ENCODE results near the gene SS18L1.
"Not testable (repeated sequence)": the region's sequence is repeated elsewhere in the genome, so short reads cannot be mapped to it uniquely, and the experiment has no call there.

Gene SS18L1, protein sequence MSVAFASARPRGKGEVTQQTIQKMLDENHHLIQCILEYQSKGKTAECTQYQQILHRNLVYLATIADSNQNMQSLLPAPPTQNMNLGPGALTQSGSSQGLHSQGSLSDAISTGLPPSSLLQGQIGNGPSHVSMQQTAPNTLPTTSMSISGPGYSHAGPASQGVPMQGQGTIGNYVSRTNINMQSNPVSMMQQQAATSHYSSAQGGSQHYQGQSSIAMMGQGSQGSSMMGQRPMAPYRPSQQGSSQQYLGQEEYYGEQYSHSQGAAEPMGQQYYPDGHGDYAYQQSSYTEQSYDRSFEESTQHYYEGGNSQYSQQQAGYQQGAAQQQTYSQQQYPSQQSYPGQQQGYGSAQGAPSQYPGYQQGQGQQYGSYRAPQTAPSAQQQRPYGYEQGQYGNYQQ

DNA sequence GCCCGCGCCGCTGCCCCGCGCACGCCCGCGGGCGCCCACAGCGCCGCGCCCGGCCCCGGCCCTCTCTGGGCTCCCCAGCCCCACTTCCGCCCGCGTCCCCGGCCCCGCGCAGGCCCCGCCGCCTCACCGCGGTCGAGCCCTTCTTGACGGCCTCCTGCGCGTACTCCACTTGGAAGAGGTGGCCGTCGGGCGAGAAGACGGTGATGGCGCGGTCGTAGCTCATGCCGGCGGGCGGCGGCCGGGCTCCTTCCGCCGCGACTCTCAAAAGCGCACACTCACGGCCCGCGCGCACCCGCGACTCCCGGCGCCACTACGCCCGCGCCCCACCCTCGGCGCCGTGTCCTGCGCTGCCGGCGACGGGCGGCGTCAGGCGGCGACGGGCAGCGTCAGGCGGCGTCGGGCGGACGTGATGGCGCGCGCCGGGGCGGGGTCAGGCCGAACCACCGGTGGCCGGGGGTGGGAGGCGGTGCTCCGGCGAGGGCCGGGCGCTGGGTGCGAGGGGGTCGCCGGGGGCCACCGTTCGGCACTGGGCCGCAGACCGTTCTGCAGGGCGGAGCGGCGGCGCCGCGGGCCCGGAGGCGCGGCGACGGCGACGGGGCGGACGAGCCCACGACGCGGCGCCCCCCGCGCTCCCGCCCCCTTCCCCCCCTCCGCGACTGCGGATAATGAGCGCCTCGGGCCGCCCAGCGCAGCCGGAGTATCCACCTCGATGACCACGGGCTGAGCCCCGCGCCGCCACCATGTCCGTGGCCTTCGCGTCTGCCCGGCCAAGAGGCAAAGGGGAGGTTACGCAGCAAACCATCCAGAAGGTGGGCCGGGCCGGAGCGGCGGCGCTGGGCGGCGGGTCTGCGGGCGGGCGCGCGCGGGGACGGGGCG, at the start of gene SS18L1, which contains the start of gene PSMA7:
Gene SS18L1, plus strand, starts transcription at position 689 of the 876 bp plus-strand sequence. Its CDS starts 52 bp downstream, at position 741.
Gene PSMA7, minus strand, starts transcription at position 314 of the 876 bp plus-strand sequence. Its CDS starts 91 bp downstream, at position 223.
- DNase-seq, result peak; percentile 84

- no peak for DNase-seq
Observed at GRCh38 chr20:62096421-62097380, 46.9 kb upstream of the SS18L1 start.

DNA sequence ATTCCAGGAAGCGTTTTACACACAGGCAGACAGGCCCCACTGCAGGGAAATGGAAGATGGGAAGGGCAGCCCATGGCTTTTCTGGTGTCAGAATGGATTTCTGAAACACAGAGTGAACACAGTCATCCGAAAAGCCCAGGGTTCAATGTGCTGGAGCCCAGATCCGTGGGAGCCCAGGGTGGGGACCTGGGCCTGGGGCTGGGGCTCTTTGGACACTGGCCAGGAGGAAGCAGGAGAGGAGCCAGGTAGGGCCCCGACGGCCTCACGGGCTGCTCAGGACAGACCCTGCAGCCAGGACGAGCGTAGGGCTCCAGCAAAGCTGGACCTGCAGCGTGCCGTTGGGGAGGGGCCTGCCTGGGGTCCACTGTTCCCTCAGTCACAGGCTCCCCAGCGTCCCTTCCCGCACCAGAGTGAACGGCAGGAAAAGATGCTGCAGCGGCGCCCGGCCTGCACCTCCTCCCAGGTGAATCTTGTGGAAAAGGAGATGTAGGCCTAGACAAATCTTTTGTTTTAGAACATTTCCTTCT, 45.6 kb upstream of the SS18L1 start:
- DNase-seq, result no peak

- no peak for DNase-seq
Observed at GRCh38 chr20:62101078-62101477, 42.5 kb upstream of the SS18L1 start.

DNA sequence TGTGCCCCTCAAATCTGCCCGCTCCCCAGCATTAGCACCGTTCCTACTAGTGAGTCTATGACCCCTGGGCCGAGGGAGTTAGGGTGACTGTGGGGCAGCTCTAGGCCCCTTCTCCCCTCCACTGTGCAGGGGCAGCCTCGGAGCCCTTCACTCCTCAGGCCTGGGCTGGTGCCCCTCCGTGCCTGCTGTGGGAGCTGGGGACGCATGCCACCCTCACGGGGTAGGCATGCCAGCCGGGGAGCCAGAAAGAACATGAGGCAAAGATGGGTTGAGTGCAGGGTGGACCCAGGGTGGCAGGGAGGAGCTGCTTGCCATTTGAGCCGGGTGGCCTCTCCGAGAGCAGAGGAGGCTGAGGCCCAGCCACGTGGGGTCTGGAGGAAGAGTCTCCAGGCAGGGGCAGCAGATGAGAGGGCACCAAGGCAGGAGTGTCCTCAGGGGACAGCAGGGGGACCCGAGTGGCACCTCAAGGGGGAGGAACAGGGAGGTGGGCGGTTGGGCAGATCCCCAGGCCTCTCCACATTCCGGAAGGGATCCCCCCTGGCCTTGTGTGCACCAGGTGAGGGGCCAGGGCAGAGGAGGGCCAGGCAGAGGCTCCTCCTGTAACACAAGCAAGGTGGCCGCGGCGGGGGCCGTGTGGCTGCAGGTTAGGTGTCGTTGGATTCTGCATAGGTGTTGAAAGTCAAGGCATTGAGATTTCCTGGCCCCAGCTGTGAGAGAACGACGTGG, 39.9 kb upstream of the SS18L1 start:
- no peak for DNase-seq

GRCh38 chr20:62104234-62104789, 39.3 kb upstream of the SS18L1 start:
- DNase-seq, result no peak

- DNase-seq, result no peak
Observed at GRCh38 chr20:62104791-62105345, 38.7 kb upstream of the SS18L1 start.

DNA sequence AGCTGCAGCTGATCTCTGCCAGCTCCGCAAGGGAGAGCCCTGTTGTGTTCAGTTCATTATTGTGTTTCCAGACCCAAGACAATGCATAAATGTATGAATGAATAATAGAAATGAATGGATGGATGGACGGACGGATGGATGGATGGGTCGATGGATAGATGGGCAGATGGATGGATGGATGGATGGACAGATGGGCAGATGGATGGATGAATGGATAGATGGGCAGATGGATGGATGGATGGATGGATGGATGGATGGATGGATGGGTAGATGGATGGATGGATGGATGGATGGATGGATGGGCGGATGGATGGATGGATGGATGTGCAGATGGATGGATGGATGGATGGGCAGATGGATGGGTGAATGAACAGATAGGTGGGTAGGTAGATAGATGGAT, 38.0 kb upstream of the SS18L1 start:
- DNase-seq, result no peak

- DNase-seq, result no peak
Observed at GRCh38 chr20:62111148-62111547, 32.4 kb upstream of the SS18L1 start.

GRCh38 chr20:62112368-62112767, 31.2 kb upstream of the SS18L1 start:
- no peak for DNase-seq

DNA sequence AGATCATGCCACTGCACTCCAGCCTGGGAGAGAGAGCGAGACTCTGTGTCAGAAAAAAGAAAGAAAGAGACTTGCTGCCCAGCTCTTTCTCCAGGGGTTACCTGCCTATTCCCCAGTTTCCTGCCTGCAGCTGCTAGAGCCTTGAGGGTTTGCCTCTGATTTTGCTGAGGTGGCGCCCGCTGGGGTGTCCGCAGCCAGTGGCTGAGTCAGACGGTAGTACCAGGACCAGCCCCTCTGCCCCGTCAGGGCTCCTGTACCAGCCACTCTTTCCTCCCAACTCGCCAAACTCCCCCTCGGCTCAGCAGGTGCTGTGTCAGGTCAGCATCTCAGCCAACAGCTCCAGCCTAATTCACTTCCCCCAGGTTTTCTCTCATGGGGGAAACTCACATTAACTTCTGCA, 28.7 kb upstream of the SS18L1 start:
- DNase-seq, result no peak

DNA sequence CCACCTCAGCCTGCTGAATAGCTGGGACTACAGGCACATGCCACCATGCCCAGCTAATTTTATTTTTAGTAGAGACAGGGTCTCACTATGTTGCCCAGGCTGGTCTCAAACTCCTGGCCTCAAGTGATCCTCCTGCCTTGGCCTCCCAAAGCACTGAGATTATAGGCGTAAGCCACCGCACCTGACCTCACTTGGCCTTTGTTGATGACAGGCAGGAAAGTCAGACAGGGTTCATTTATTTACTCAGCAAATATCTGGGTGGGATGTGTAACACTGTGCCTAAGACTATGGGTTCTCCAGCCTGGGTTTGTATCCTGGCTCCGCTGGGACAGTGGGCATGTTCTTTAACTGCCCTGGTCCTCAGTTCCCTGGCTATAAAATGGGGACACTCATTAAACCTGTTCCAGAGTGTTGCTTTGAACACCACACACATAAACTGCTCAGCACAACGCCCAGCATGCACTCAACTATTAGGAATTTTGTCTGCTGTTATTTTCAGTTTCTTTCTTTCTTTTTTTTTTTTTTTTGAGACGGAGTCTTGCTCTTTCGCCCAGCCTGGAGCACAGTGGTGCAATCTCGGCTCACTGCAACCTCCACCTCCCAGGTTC, 27.7 kb upstream of the SS18L1 start:
- not testable (repeated sequence) for DNase-seq

GRCh38 chr20:62116558-62117361, 26.8 kb upstream of the SS18L1 start:
- DNase-seq, result no peak

GRCh38 chr20:62117362-62117646, 26.3 kb upstream of the SS18L1 start:
- DNase-seq, result no peak

DNA sequence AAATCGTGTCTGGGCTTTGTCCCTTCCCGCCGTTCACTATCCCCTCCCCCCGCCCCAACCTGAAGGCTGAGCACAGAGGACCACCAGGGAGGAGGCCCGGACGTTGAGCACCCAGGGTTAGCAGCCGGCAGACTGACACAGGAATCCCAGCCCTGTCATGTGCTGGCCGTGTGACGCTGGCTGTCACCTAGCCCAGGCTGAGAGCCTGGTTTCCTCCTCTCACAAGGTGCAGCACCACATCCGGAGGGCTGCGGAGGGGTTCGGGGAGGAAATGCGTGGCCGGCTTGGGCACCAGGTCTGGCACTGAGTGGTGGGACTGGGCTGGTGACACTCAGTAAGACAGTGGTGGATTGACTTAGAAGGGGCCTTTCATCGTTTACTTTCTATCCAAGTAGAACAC, 25.9 kb upstream of the SS18L1 start:
- DNase-seq, result no peak

DNA sequence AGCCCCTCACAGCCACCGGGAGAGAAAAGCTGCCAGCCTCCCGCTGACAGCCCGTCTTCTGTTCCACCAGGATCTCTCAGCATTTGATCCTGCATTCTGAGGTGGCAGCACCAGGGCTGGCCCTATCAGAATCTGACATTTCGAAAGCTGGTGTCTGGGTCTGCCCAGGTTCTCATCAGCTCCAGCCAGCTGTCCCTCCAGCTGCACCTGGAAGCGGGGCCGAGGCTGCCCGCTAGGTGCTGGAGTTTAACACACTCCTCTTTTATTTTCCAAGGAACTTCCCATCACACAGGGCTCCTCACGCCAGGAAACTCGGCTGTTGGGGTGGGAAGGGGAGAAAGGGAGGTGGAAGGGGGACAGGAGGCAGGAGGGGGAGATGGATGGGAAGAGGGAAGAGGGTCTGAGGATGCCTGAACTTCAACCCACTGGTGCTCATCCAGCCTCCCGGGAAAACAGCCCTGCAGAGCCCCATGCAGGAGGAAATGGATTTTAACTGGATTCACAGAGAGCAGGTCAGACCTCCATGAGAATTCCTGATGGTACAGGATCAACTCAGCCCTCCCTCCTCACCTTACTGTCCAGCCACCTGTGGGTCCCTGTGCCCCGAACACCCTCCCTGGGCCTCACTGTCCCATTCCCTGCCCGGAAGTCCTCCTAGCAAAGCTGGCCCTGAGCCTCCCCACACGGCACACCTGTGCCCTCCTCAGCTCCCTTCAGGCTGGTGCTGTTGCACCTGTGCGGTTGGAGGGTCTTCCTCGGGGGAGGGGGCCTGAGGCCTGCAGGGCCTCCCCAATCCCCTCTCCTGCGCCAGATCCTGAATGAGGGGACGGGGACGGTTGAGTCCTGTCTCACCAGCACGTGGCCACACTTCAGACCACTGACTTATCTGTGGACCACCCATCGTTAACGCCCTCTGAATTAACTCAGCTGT, 25.2 kb upstream of the SS18L1 start:
- no peak for DNase-seq

GRCh38 chr20:62119115-62119514, 24.5 kb upstream of the SS18L1 start:
- no peak for DNase-seq

DNA sequence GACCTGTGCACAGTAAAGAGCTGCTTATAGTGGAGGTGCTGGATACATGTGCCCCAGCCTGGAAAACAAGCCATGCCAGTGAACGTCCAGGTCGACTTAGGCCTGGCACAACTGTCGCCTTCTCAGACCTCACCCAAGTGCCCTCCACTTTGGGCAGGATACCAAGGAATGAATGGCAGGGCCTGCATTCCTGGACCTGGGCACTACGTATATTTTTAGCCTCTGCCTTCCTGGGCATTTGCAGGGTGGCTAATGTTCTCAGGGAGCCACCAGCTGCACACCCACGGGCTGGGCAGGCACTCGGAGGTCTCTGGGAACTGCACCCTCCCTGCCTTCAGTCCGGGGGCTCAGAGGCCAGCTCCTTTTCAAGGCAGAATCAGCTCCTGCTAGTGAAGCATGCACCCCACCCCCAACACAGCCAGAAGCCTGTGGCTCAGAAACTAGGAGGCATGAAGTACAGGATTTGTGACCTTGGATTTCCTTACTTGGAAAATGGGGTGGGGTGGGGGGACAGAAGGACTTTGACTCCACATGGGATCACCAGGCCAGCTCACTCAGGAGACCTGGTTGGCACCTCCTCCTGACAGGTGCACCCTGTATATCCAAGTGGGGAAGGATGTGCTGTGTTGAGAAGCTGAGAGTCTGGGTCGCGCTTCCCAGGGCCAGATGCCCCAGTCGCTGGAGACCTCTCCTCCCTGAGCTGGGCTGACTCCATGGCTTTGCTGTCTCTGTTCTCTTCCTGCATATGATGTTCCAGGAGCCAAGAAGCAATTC, 23.8 kb upstream of the SS18L1 start:
- DNase-seq, result no peak
